Renal cortical epithelial cell (primary cell): ENCODE results near the gene VPS52. TPM values are rescaled to one million over a fixed set of nuclear protein-coding genes. Genes with fewer than 3 reads are reported as not detected.
"Not testable (repeated sequence)": the region's sequence is repeated elsewhere in the genome, so short reads cannot be mapped to it uniquely, and the experiment has no call there.

Experiments used
- DNase-seq: peaks from one replicate; pipeline ENCODE4 v3.0.0-alpha.2; 2011; ENCODE audit warnings: low read depth
- total RNA-seq: library from RNA; depleted of rRNA; stranded (reverse); fragments of >200 nt; gene quantifications from 2 replicates; pipeline ENCODE4 v1.2.3, GENCODE V29; 2014

Gene VPS52
- total RNA-seq, 1 donor from 2014 or later: 40.4 TPM

DNA sequence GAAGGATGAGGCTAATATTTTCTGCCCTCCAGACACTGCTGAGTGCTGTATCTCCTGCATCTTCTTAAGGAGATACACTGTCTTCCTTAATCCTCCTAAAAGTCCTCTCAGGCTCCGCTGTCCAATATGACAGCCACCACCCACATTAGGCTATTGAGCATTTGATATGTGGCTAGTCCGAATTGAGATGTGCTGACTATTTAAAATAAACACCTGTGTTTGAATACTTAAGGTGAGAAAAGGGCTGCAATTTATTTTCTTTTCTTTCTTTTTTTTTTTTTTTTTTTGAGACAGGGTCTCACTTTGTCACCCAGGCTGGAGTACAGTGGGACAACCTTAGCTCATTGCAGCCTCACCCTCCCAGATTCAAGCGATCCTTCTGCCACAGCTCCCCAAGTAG is 30.2 kb upstream of the VPS52 start:
- no peak for DNase-seq

DNA sequence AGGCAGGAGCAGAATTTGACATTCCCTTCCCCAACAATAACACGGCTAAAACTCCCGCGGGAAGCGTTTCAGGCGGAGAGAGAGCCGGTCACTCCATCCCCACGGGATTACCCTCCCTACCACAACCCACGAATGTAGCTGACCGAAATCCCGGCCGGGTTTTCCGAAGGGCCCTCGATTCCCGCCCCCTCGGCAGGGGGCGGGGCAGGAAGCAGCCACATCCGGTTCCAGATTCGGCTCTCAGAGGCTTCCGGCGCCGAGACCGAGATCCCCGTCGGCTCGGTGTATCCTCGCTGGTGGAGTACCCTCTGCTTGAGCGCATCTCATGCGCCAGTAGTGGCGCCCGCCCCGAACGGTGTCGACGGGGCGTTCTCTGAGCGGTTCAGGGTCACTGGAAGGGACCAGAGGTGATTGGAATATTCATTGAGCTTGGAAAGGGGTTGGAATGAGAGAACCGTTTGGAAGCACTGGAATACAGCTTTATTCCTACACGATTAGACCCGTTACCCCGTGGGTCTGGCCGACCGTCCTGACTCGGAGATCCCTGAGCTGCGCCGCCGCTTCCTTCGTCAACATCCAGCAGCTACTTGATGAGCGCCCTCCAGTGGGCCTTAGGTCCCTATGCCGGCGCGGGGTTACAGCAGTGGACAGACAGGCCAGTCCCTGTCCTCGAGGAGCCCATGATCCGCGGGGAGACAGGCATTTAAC is 27.7 kb upstream of the VPS52 start:
- DNase-seq: peak; percentile 73

DNA sequence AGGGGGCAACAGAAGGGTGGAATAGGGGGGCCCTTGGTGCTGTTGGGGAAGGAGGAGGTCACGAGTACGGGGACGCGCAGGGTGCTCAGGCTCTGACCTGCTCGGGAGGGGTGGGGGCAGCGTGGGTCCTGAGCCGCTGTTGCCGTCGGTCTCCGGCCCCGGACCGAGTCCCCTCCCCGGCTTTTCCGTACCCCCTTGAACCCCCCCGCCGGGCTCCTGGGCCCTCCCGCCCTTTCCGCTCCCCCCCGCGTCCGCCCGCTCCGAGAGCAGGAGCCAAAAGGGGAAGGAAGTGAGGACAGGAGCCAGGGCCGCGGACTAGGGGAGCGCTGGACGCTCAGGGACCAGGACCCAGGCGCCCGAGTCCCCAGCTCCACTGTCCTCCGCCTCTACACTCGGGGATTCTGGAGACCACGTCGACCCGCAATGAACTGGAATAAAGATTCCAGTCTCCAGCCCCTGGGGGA is 27.1 kb upstream of the VPS52 start, which contains the start of gene RGL2:
RGL2 (minus strand) TSS at position 170 of the 464 bp plus-strand sequence. CDS start 332 bp downstream, outside the sequence.
- no peak for DNase-seq

DNA sequence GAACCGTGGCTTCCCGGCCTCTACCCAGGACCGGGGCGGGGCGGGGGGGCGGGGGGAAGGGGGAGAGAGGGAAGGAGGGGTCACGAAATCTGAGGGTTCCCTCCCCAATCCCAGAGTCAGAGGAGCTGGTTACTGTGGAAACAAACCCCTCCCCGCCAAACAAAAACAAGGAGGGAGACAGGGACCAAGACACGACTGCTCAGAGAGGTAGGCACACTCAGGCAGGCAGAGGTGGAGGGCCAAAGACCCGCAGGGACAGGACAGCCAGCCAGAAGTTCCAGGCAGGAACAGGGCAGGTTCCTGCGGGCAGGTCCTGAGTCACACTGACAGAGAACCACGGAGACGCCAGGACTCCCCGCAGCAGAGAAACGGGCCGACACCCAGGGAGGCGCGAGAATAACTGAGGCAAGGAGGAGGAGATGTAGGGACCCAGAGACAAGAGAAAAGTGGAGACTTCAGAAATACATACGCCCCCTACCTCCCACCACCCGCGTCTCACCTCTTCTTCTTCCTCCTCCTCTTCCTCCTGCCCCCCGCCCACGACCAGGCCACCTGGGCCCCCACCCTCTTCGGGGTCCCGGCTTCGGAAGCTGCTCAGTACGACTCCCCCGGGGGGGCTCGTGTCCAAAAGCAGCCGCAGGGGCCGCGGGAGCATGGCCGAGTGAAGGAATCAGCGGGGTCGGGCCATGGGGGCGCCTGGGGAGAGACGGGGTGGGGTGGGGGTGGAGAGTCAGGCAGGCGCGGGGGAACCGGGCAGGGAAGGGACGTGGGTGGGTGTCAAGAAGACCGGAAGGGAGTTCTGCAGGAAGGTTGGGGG is 26.5 kb upstream of the VPS52 start:
- DNase-seq: peak; percentile 80

DNA sequence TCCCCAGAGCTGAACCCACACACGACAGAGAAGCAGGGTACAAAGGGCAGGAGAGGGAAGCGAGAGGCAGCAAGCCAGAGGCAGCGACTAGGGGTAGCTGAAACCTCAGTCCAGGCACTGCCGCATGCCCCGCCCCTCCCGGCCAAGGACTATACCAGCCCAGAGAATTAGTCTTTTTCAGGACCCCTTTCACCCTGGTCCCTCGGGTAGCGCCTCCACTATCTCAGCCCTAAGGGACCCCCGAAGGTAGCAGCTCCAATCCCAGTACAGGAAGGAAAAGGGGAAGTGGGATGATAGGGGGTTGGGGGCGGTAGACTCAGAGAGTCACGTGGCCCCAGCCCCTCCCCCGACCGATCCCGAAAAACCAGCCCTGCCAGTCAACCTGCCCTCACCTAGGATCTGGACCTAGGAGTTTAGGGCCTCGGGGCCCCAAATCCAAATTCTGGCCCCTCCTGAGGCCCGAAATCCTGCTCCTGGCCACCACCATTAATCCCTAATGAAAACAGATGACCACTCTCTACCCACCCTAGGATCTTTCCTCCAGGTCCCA is 25.8 kb upstream of the VPS52 start:
- no peak for DNase-seq

DNA sequence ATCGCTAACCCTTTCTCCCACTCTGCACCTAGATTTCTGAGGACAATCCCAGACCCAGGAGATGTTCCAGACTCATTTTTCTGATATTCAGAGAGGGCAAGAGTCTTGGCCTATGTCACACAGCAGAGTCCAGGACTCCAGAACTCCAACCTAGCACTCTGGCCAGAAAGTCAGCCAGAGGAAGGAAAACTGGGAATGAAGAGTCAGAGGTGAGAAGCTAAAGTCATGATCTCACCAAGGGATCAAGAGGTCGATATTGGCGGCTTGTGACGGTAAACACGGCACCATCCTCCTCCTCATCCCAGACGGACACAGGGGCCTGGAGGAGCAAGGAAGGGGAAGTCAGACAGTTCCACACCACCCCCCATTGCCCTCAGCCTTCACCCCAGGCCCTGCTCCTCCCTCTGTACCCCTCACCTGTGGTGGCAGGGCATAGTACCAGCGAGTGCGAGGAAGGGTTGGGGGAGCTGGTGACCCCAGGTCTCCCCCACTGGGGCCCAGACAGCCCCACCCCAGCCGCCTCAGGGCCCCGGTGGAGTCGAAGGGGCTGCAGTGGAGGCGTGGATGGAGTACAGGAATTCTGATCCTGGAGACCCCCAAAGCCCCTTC is 25.2 kb upstream of the VPS52 start:
- no peak for DNase-seq

DNA sequence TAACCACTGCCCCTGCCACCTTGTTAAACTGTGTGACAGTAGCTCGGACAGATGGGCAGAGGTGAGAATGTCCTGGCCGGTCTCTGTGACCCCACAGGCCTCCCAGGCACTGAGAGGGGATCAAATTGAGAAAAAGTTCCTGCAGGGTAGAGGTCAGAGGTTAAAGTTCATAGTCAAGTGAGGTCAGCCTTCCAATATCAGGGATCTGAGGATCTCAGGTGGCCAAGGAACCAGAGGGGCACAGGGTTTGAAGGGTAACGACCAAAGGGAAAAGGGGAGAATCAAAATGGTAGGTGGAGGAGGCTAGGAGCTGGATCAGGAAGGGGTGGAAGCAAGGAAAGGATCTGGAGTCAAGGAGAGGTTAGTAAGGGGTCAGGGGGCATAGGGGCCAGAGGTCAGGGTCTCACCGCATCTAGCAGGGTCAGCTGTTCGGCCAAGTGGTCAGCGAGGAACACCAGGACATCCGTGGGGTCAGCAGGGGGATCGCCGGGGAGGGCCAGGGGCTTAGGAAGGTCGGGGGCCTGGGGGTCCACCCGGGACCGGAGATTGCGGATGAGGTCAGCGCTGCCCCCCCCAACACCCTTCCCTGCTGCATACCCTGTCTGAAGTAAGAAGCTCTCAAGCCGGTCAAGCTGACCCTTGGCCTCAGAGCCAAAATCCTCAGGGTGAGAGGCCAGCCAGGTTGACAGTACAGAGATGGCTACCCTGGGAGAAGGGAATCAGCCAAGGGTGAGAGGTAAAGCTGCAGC is 24.1 kb upstream of the VPS52 start:
- DNase-seq: no peak

DNA sequence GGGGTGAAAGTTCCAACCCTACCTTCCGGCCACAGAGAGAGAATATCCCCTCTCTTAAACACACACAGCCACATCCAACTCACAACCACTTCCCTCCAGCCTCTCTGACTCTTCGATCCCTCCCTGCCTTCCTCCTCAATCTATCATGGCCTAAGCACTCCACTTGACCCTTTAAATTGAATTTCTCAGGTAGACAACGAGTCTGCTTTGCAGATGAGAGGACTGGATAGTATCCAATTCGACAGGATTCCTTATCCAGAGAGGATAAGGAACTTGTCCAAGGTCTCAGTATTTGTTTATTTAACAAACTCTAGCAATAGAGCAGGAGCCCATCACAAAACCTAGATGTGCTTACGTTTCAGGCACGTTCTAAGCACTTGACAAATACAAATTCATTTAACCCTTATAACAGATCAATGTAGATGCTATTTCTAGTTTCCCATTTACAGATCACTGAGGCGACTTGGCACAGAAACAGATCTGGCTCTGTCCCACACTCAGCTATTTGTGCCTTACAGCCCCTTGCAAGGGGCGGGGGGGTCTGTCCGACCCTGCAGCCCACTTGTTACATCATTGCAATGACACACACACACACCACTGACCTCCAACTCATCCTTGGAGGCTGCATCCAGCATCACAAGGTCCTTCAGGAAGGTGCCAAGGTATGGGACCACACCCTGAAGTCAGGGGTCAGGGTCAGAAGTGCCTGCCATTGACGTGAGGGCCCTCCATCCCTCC is 22.6 kb upstream of the VPS52 start:
- no peak for DNase-seq

DNA sequence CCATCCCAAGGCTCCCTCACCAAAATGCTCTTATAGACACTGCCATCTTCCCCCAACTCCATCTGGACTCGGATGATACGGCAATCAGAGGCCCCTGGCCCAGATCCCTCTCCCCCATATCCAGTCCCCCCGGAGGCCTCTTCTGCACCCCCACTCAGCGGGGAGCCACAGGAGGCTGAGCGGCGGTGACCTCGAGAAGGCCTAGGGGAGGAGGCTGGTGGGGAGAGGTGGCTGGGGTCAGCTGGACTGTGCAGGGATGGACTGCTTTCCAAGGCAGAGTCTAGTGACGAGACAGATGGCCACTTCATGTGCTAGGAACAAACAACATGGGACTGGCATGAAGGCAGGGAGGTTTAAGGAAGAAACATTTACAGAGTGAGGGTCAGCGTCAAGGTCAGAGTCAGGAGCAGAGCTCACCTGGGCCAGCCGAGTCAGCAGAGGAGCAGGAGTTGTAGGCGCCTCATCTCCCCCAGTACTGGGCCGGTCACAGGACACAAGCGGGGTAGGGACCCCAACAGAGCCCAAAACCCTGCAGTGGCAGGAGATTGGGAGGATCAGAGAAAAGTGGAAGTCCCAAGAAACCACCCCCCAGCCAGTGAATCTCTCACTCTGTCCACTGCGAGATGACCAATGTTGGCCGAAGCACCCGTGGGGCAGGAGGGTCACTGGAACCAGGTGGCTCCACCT is 21.5 kb upstream of the VPS52 start:
- DNase-seq: no peak

DNA sequence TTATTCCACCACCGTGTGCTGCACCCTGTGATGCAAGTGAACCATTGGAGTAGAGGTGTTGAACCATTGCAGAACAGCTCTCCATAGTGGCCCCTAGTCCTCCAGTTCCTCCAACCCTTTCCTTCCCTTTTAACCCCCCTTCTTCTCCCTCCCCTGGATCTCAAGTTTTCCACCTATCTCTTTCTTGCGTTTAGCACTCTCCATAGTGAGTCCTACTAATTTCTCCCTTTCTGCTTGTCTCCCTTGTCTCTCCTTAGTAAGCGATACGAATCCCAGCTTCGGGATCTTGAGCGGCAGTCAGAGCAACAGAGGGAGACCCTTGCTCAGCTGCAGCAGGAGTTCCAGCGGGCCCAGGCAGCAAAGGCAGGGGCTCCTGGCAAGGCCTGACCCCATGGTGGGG is 18.8 kb upstream of the VPS52 start:
- no peak for DNase-seq

DNA sequence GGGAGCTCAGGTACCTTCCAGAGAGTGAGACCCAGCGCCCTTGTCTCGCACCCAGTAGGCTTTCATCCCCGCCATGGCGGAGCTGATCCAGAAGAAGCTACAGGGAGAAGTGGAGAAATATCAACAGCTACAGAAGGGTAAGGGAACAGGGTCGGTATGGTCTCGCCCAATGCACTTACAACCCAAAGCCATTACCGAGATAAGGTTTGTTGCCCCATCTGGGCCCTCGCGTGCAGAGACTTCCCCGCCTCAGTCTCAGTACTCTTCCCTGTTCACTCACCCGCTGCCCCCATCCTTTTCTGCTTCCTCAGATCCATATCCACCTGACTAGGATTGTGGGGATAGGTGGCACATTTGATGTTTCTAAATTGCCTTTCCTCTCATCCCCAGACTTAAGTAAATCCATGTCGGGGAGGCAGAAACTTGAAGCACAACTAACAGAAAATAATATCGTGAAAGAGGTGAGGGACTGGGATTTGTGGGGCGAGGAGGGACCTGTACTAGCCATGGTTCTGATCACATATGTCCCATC is 18.2 kb upstream of the VPS52 start:
- no peak for DNase-seq

DNA sequence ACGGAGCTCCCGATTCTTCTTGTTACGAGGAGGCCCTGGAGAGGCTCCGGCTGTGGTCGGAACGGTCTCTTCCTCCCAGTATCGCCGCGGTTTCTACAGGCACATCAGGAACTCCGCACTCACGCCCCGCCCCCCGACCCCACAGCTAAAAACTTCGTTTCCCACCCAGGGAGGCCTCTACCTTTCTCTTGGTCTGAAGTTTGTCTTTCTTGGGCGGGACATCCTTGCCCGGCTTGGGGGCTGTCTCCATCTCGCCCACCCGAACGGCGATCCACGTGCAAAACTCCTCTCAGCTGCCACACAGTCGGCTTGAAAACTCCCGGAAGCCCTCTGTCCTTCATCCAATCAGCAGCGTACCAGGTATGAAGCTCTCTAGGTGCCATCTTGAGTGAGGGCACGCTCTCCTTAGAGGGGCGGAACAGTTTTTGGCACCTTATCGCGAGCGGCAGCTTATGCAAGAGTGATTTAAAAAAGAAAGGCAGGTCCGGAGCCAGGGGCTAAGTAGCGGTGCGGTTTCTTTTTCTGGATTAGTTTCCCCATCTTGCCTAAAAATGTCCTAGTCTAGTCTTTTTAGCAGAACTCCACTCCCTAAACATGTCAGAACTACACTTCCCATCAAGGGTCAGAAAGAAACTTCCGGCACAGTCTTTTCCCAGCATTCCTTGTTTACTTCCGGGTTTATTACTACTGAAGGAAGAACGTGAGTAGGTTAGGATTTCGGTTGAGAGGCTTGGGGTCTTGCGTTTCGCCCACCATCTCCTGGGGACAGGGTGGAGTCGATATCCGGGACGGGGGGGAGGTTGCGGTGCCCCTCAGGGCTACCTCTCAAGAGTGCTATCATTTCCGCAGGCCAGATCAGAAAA is 17.5 kb upstream of the VPS52 start, which contains the start of the genes PFDN6 and WDR46:
PFDN6 (plus strand) TSS at position 681 of the 863 bp plus-strand sequence. CDS start 256 bp downstream, outside the sequence.
WDR46 (minus strand) TSS at position 319 of the 863 bp plus-strand sequence; CDS start at position 250, 69 bp downstream.
- peak; percentile 93 for DNase-seq

DNA sequence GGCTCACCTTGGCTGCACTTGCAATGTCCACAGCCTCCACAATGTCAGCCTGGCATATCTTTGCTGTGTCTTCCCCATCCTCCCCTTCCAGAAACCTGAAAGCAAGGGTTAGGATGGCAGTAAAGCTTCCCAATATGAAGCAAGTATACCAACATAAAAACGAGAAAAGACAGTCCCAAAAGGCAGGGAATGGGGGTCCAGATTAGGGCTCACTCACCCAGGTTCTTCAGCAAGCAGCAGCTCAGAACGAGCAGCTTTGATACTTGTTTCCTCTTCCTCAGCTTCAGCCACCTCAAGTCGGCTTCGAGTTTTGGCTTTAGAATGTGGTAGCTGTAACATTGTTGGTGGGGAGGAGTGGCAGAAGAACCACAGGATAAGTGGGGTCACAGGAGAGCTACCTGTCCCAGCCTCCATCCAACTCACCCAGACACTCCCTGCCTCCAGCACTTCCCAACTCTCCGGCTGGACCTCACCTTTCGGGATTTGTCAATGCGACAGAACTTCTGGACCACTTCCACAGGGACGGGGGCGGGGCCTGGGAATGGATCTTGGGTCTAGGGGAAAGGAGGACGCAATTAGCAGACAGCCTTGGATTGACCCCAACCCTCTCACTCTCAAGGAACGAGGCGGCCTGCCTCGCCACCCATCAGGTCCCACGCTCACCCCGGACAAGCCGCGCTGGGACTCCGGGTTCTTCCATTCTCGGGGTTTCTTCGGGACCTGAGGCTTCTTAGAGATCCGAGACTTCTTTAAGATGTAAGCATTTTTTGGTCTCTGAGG is 16.7 kb upstream of the VPS52 start:
- no peak for DNase-seq

DNA sequence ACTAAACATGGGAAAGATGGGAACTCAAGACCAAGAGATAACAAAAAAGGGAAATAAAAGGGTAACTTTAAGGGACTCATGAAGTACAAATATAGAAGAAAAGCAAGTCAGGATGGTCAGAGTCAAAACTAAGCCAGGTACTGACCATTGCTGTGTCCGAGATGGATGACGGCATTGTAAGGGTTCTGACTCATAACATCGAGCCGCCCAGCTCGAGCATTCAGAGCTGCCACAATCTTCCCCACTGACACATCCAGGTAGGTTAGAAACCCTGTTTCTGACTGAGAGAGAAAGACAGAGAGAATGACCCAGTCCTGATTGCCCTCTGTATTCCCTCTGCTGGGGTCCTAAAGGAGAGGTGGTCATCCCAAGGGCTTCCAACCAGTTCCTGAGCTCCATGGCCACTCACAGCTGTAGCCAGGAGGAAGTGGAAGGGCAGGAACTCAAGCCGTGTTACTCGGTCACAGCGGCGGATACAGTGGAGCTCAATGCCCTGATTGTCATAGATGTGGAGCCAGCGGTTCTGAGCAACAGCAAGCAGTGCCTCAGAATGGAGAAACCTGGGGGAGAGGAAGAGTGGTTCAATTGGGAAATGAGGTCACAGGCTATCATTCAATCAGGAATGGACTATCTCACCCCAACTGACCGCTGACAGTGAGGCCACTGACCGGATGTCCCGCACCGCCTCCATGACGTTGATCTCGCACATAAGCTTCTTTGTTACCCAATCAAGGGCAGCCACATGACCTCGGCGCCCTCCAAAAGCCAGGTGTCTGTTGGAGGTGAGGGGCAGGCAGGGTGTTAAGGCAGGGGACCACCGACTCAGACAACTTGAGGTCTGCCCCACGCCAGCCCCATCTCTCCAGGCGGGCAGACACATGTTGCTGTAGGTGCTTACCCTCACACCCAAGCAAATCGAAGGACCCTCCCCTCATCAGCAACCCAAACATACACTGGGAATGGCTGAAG is 15.6 kb upstream of the VPS52 start:
- no peak for DNase-seq

DNA sequence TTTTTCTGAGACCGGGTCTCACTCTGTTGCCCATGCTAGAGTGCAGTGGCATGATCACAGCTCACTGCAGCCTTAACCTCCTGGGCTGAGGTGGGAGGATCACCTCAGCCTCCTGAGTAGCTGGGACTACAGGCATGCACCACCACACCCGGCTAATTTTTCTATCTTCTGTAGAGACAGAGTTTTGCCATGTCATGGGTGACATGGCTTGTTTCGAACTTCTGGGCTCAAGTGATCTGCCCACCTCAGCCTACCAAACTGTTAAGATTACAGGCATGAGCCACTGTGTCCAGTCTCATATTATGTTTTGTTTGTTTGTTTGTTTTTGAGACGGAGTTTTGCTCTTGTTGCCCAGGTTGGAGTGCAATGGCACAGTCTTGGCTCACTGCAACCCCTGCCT is 13.5 kb upstream of the VPS52 start:
- not testable (repeated sequence) for DNase-seq

DNA sequence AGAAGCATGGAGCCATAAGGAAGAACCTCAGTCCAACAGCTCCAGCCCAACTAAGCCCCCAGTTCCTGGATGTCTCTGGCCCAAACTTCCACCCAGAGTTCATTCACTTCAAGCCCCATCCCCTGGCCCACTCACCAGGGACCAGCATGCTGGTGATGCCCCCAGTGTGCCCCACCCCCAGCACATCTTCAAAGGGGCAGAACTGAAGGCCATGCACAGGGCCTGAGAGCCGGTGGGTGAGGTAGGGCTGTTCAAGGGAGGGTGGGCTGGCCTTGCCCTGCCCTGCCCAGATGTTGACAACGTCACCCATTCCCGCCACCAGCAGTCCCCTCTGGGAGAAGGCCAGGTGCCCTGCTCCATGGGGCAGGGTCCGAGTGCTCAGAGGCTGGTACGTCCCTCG is 8.9 kb upstream of the VPS52 start:
- DNase-seq: no peak
